Left renal pelvis (tissue), 4 donors: ENCODE data around the gene ZNF451. TPM values are rescaled to one million over a fixed set of nuclear protein-coding genes. Genes with fewer than 3 reads are reported as not detected.
"Not testable (repeated sequence)": the region's sequence is repeated elsewhere in the genome, so short reads cannot be mapped to it uniquely, and the experiment has no call there.

Source experiments
- DNase-seq, 4 donors: peaks; one replicate each; pipeline ENCODE4 v3.0.0-alpha.2; 2013; ENCODE audit warnings: low read depth in 4 of 4, low spot score in 3 of 4
- polyA plus RNA-seq, 4 donors: library from polyadenylated mRNA; unstranded; fragments of 120-200 nt; gene quantifications; one replicate each; pipeline ENCODE4 v1.2.1, GENCODE V29; 2013; ENCODE audit not compliant: insufficient read length in 4 of 4

The ZNF451 gene
- polyA plus RNA-seq, 4 donors = 31.4 to 41.8 (median 36.9) TPM

DNA sequence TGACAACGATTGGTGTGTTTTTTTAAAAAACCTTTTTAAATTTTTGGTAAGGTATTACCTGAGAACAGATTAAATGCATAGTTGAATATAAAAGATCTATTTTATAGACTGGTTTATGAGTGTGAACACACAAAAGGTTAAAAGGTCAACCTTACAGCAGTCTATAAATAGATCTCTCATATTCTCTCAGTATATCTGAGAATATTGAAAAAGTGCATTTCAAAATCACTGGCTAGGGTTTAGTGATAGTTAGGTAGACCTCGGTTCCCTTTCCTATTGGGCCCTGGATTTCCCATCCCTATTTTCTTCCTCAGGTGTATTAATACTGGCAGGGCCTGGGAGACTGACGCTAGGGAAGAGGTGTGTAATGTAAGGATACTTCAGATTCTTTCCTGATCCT is 723 bp upstream of the ZNF451 start:
- DNase-seq = no peak

DNA sequence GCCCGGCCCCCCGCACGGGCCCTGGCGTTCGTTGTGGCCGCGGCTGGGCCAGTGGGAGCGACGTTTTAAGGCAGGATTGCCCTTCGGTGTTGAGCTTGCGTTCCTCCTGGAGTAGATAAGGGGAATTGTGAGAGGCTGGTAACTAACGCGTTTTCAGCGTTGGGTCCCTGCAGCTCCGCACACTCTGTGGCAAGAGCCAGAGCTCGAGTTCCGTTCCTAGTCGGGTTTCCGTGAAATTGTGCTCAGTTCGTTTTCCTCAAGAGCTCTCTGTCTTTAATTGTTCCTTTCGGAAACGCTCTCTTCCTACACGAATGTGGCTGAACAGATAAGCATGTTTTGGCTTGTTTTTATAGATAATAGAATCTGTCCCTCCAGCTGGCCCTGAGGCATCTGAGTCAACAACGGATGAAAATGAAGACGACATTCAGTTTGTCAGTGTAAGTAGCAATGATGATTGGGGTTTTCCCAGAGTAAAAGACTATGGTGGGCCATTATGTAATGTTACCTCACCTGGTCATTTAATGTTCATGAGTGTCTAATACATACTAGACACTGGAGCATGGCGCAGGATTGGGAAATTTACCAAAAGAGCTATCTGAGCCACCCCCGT is 575 bp downstream of the ZNF451 start:
- not testable (repeated sequence) for DNase-seq

DNA sequence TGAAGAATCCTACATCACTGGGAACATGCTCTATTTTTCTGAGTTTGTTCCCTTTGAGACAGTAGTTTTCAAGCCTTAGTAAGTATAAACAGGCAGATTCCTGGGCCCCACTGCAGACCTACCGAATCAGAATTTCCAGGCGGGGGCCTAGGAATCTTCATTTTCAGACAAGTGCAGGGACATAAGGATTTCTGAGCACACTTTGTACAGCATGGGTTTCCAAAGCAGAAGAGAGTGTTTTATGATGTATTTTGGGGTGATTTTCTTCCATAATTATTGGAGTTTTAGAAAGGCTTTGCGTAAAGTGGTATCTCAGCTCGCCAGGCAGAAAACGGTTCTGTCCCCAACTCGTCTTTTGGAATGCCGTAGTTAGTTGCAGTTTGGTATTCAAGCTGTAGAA is 1.4 kb downstream of the ZNF451 start:
- not testable (repeated sequence) for DNase-seq

DNA sequence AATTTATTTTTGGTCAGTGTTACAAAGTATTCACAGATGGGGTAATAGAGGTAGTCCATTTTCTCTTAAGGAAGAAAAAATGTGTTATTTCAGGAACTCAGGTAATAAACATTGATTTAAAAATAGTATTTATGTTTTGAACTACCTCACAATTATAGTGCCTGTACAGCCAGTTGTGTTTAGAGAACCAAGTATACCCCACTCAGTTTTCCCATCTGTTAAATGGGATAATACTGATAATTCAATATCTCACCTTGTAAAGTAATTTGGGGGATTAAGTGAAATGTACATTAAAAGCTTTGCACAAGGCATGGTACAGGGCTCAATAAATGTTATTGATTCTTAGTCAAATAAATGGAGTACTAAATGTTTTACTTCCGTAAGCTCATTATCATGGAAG is 4.7 kb downstream of the ZNF451 start:
- no peak for DNase-seq

DNA sequence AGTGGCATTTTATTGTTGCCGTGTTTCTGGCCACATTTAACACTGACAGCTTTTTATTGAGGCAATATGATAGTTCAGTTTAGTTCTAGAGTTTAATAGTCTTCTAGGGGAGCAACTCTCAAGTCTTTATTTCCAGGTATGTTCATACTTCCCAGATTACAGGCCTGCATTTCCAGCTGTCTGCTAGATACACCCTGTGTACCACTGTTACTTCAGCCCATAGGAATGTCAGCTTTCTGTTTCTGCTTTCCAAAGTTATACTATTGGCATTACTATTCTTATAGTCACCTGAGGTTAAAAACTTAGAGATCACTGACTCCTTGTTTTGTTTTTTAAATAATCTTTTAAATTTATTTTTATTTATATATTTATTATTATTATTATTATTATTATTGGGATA is 7.6 kb downstream of the ZNF451 start:
- DNase-seq = no peak

DNA sequence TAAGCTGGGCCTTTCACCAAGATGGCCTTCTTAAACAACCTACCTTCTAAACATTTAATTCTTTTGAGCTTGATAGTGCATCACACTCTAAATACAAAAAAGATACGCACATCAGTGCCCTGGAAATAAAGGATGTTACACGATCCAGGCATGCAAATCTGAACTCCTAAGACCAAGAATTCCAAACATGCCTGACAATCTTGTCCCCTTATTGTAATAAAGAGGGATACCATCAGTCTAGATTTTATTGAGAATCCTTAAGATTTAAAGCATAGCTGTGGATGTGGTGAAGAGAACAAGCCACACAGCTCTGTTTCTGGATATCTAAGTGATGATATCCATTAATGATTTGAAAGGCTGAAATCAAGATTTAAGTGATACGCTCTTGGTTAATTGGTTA is 13.0 kb downstream of the ZNF451 start:
- DNase-seq = no peak

DNA sequence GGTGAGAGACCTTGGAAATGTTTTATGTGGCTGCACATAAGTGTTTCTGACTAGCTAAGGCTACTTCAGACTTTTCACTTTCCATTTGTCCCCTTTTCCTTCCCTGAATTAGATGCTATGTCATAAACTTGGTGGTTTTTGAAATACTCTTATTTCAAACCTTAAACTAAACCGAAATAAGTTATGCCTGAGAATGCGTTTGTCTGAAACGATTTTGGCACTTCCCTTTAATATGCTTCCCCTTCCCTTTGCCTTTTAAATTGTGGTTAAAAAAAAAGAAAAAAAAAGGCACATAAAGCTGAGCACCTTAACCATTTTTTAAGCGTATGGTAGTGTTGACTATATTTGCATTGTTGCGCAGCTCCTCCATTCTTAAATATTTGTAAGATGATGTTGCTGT is 14.3 kb downstream of the ZNF451 start:
- no peak for DNase-seq

DNA sequence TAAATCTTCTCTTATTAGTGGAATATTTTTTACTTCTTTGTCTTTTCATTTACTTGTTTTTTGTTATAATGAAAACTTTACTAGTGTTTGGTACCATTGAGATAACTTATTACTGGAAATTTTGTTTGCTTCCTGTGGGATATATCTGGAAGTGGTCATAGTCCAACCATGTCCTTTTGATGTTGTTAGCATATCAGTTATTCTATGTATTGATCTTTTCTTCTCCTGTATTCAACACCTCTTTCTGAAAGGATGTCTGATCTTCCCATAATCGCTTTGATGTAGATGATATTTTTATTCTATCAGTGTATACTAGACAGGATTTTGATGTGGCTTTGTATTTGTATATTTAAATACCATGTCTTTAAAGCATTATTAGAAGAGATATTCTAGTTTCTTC is 17.0 kb downstream of the ZNF451 start:
- DNase-seq = no peak

DNA sequence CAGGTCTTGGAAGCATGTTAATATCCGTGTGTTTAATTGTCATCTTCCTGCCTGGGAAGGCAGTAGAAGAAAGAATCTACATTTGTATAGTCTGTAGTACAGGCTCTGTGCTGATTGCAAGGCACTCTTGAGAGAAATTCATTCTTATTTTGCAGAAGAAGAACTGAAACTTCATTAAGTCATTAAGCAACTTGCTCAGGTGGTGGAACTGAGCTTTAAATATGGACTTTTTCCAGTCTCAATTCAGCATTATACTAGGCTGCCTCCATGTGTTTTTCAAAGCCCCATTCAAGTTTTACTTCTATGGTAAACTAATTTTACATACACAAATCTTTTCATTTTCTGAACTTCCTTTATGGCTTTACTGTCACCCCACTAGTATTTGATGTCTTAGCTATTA is 18.7 kb downstream of the ZNF451 start:
- no peak for DNase-seq

DNA sequence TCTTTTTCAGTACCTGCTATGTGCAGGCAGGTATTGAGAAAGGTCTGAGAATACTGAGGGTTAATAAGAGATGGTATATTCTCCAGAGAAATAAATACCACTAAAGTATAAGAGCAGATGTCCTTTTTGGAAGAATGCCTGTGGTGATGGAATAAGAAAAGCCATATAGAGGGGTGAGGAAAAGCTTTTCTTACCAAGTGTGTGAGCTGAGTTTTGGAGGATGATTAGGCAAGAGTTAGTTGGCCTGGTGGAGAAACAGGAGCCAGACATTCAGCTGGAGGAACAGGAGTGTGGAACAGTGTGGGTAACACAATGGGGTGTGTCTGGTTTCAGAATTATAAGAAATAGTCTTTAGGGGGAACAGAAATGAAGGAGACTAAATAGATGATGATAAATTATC is 19.9 kb downstream of the ZNF451 start:
- DNase-seq = no peak

DNA sequence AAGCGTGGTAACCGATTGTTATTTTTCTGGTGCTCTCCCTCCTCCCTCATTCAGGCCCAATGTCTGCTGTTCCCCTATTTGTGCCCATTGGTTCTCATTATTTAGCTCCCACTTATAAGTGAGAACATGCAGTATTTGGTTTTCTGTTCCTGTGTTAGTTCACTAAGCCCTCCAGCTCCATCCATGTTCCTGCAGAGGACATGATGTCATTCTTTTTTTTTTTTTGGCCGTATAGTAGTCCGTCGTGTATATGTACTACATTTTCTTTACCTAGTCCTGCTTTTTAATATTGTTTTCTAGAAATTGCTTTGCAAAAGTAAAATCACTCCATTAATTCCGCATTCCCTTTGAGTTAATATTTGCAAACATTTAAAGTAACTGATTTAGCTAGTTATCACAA is 23.1 kb downstream of the ZNF451 start:
- DNase-seq = no peak

DNA sequence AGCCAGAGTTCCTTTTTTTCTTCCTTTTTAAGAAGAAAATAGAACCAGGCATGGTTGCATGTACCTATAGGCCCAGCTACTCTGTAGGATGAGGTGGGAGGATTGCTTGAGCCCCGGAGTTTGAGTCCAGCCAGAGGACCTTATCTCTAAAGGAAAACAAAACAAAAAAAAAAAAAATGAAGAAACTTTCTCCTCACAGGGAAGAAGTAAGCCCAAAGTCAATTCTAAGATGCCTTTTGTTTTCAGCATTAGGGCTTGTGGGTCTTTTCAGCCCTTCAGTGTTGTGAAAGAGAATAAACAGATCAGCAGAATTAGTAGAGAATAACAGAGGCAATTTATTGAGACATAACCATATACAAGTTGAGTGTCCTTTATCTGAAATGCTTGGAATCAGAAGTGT is 26.8 kb downstream of the ZNF451 start:
- DNase-seq = no peak

DNA sequence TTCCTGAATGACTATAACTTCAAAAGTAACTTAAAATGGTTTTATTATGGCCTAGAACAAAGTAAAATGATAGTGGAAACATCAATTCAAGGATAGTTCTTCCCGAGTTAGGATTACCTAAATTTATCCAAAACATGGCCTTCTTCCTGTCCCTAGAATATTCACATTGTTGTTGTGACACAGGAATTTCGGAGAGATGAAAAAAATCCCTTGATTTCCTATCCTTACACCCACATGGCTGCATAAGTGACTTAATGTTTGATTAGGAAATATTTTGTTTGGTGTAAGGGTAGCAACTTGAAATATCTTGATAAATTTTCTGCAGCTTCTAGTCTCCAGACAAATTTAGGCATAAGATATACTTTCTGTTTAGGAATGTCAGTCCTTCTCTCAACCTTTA is 27.8 kb downstream of the ZNF451 start:
- DNase-seq = no peak

DNA sequence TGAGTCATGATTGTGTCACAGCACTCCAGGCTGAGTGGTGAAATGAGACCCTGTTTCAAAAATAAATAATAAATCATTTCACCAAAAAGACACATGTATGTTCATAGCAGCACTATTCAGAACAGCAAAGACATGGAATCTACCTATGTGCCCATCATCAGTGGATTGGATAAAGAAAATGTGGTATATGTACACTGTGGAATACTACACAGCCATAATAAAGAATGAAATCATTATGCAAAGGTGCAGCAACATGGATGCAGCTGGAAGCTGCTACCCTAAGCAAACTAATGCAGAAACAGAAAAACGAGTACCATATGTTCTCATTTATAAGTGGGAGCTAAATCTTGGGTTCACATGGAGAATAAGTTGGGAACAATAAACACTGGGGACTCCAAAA is 33.1 kb downstream of the ZNF451 start:
- DNase-seq = no peak

DNA sequence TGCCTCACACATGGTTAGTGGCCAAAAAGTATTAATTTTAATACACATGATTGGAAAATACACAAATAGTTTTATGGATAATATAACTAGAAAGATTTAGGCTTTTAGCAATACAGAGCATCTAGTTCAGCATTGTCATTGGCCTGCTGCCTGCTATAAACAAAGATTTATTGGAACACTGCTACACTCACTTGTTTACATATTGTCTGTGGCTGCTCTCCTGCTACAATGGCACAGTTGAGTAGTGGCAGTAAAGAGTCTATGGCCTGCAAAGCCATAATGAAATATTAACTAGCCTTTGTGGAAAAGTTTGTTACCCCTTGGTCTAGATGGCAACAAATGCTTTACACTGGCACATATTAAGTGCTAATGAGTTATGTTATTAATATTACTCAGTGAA is 37.8 kb downstream of the ZNF451 start:
- DNase-seq = no peak

DNA sequence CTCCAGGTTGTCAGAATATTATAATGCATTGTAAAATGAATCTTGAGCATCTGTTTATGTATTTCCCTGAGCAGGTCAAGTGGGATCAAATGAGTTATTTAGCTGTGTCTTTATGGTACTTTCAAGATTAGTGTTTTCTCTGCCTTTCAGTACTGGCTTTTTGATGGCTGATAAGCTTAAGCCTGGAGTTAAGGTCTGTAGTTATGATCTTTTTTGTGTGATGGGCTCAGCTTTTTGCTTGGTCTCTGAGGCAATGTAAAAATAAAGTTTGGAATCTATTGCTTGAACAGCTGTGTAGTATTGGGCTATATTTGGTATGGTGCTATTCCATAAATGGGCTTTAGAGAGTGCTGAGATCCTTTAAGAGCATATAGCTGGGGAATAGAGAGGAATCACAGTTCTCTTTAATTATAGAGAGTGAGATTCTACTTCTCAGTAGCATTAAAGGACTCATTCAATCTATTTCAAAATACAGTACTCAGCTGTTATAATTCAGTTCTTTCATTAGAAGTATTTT is 40.7 kb downstream of the ZNF451 start:
- DNase-seq = no peak

DNA sequence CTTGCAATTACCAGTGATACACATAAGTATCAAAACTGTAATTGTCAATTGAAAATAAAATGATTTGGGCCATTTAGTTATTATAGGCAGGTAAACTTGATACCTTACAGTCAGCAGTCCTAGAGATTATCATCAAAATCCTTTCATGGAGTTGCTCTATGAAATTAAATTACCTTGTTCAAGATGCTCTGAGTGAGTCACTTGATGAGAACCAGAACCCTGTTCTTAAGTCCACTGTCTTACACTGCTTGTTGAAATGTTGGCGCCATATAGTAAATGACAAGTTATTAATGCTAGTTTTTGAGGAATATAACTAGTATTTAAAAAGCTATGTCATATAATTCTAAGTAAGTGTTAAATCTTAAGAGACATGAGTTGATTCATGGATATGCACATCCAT is 45.0 kb downstream of the ZNF451 start:
- DNase-seq = no peak

DNA sequence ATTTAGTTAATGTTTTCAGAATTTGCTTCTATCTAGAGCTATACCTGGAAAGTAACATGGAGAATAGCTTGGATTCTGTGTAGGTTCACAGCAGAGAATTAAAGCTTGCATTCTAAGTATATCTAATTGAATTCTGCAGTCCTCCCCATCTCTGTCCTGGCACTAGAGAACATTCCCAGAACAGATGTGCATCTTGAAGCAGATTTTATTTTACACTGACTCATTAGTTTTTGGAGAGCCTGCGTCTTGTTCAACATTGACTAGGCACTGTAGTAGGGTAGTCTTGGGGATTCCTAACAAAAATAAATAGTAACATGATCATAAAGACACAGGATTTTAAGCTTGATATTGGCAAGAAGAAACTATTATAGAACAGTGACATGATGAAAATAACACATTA is 45.9 kb downstream of the ZNF451 start:
- no peak for DNase-seq

DNA sequence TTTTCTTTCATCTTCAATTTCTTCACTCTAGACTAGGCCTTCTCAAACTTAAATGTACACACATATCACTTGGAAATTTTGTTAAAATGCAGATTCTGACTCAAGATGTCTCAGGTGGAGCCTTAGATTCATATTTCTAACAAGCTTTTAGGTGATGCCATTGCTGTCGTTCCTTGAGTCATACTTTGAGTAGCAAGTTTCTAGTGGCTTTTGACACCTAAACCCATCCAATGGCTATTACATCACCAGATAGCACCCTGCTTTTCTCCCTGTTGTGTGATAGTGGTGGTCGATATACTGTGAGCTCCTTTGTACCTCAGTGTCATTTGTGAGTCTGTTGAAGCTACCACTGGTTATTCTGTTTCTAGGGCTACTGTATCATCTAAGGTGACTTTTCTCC is 47.4 kb downstream of the ZNF451 start:
- DNase-seq = no peak

DNA sequence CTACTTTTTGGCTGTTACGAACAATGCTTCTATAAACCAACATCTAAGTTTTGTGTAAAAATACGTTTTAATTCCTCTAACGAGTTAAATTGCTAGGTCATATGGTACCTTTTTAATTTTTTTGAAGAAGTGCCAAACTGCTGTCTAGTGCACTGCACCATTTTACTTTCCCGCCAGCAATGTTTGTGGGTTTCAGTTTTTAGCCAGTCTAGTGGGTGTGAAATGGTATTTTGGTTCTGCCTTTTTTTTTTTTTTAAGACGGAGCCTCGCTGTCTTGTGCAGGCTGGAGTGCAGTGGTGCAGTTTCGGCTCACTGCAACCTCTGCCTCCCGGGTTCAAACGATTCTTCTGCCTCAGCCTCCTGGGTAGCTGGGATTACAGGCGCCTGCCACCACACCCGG is 48.0 kb downstream of the ZNF451 start:
- no peak for DNase-seq

DNA sequence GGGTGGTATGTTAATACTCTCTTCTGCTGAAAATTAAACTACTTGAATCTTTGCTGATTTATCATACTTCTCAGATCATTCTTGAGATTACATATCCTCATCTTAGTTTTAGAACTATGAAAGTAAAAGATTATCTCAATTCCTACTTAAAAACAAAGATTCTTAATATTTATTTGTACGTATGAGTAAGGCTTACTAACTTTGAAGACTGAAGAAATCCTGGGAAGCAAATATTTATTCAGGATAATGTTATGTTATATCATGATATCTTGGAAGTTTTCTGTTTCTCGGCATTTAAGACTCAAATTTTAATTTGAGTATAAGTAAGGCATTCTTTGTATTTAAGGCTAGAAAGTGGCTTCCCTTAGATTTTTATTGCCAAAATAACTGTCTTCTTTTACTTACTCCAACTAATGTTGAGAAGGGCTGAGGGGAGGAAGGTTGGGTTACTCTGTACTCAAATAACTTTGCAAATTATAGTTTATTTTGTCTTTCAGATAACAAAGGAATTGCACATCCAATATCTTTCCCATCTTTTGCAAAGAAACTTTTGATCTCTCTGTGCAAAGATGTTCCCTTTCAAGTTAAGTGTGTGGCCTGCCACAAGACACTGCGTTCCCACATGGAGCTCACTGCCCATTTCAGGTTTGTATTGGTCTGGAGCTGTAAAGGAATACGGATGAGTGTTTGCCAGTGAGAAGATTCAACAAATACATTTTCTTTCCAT is 51.6 kb downstream of the ZNF451 start:
- DNase-seq = no peak

DNA sequence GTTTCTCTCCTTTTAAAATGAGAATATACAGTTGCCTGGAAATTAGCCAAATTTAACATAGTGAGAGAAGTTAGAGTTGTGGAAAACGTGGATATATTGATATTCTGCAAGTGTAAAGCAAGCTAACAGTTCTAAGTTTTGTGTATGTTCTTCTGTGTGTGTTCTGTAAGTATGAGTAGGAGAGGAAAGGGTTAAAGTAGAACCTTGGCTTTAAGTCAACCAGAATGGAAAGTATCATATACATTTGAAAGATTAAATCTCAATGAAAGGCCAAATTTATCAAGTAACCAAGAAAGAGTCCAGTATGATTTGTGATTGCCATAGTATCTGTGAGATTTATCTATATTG is 52.2 kb downstream of the ZNF451 start:
- DNase-seq = no peak

DNA sequence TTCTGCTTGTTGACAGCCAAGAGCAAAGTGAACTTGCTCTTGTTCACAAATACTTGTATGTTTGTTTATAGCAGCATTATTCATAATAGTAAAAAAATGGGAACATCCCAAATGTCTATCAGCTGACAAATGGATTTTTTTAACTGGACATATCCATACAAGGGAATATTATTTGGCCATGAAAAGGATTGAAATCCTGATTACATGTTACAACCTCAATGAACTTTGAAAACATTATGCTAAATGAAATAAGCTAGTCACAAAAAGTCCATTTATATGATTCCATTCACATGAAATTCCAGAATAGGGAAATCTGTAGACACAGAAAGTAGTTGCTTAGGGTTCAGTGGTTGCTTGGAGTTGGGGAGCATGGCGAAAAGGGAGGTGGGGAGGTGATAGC is 53.7 kb downstream of the ZNF451 start:
- DNase-seq = no peak
